ENCODE results near the gene VMO1.

VMO1 gene

DNA sequence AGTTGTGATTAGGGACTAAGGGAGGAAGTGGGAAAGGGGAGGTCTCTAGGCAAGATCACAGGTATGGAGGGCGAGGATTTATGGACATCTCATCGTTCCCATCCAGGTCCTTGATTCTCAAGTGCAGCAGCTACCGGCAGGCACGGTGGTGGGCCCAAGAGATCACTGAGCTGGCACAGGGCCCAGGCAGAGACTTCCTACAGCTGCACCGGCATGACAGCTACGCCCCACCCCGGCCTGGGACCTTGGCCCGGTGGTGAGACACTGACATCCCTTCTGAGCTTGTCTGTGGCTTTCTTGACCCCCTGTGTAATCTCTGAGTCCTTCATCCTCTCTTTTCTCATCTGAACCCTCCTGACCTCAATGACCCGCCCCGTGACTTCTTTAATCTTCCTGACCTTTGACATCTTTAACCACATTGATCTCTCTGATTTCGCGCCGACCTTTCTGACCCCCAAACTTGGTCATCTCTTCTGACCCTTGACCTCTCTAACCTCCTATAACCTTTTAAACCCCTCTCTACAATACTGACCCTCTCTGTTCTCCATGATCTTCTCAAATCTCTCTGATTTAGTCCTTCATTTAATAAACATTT is 24.6 kb upstream of the VMO1 start:
- DNase-seq (ENCODE audit: low read depth): no peak
- TF ChIP-seq, protein P1, sequence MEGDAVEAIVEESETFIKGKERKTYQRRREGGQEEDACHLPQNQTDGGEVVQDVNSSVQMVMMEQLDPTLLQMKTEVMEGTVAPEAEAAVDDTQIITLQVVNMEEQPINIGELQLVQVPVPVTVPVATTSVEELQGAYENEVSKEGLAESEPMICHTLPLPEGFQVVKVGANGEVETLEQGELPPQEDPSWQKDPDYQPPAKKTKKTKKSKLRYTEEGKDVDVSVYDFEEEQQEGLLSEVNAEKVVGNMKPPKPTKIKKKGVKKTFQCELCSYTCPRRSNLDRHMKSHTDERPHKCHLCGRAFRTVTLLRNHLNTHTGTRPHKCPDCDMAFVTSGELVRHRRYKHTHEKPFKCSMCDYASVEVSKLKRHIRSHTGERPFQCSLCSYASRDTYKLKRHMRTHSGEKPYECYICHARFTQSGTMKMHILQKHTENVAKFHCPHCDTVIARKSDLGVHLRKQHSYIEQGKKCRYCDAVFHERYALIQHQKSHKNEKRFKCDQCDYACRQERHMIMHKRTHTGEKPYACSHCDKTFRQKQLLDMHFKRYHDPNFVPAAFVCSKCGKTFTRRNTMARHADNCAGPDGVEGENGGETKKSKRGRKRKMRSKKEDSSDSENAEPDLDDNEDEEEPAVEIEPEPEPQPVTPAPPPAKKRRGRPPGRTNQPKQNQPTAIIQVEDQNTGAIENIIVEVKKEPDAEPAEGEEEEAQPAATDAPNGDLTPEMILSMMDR (conservative IDR thresholded peaks at IDR 0.05; ENCODE audit: control insufficient read depth, insufficient read depth, low read depth, low read length): no peak
- H3K4me3 ChIP-seq (ENCODE audit: control insufficient read depth, low read depth, low read length): no peak overlapping the region

DNA sequence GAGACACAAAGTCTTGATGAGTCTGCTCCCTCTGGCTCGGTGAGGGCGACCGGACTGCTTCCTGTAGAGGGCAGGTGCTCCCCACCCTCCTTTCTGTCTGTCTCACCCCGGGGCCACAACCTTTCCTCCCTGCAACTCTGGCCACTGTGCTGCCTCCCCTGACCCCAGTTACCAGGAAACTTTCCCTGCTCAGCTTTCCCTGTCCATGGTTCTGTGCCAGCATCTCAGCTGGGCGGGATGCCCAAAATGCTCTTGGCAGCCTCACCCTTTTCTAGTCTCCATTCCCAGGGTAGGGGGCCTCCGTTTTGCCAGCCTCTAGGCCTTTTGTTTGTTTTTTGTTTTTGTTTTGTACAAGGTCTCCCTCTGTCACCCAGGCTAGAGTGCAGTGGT is 22.2 kb upstream of the VMO1 start:
- TF ChIP-seq, protein P1 (conservative IDR thresholded peaks at IDR 0.05; ENCODE audit: control insufficient read depth, insufficient read depth, low read depth, low read length): no peak
- no peak overlapping the region for H3K4me3 ChIP-seq (ENCODE audit: control insufficient read depth, low read depth, low read length)
- no peak for DNase-seq (ENCODE audit: low read depth)

GRCh38 chr17:4807605-4808377 is 21.6 kb upstream of the VMO1 start:
- H3K4me3 ChIP-seq (ENCODE audit: control insufficient read depth, low read depth, low read length): peak overlapping the region; percentile 65
- TF ChIP-seq, protein P1 (conservative IDR thresholded peaks at IDR 0.05; ENCODE audit: control insufficient read depth, insufficient read depth, low read depth, low read length): no peak
- no peak for DNase-seq (ENCODE audit: low read depth)

- peak; percentile 63 for DNase-seq (ENCODE audit: low read depth)
- TF ChIP-seq, protein P1 (conservative IDR thresholded peaks at IDR 0.05; ENCODE audit: control insufficient read depth, insufficient read depth, low read depth, low read length): no peak
- H3K4me3 ChIP-seq (ENCODE audit: control insufficient read depth, low read depth, low read length): peak within 1 kb of the TSS; percentile 69
Measured at GRCh38 chr17:4806777-4807604, 20.8 kb upstream of the VMO1 start, which contains the start of gene PLD2. PLD2 (plus strand) TSS chr17:4807152; CDS start chr17:4807773, 621 bp downstream.

- TF ChIP-seq, protein P1 (conservative IDR thresholded peaks at IDR 0.05; ENCODE audit: control insufficient read depth, insufficient read depth, low read depth, low read length): no peak
- no peak for DNase-seq (ENCODE audit: low read depth)
Measured at GRCh38 chr17:4806456-4806776, 20.3 kb upstream of the VMO1 start.

DNA sequence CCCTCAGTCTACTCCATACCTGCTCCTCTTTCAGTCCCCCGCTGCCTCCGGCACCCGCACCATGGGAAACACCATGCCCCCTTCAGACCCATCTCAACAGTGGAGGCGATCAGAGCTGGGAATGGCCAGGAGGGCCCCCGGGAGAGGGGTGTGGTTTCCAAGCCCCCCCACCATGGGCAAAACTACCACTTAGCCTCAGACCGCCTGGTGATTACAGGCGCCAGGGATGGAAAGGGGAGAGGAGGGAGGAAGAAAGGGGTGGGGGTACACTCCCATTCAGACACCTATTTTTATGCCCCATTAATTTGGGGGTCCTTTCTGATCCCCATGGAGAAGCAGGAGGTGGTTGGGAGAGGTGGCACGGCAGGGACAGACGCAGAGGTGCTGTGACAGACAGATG is 16.1 kb upstream of the VMO1 start, which contains the start of gene C17orf114:
TSS of gene C17orf114 (minus strand) at position 101 of the 400 bp plus-strand sequence.
- no peak for DNase-seq (ENCODE audit: low read depth)
- H3K4me3 ChIP-seq (ENCODE audit: control insufficient read depth, low read depth, low read length): no peak within 1 kb of the TSS
- TF ChIP-seq, protein P1 (conservative IDR thresholded peaks at IDR 0.05; ENCODE audit: control insufficient read depth, insufficient read depth, low read depth, low read length): no peak

More at GRCh38 chr17:4806456-4806776, 20.3 kb upstream of the VMO1 start:
- peak overlapping the region; percentile 69 for H3K4me3 ChIP-seq (ENCODE audit: control insufficient read depth, low read depth, low read length)
